ENCODE measurements around the gene TNFRSF4.

DNA sequence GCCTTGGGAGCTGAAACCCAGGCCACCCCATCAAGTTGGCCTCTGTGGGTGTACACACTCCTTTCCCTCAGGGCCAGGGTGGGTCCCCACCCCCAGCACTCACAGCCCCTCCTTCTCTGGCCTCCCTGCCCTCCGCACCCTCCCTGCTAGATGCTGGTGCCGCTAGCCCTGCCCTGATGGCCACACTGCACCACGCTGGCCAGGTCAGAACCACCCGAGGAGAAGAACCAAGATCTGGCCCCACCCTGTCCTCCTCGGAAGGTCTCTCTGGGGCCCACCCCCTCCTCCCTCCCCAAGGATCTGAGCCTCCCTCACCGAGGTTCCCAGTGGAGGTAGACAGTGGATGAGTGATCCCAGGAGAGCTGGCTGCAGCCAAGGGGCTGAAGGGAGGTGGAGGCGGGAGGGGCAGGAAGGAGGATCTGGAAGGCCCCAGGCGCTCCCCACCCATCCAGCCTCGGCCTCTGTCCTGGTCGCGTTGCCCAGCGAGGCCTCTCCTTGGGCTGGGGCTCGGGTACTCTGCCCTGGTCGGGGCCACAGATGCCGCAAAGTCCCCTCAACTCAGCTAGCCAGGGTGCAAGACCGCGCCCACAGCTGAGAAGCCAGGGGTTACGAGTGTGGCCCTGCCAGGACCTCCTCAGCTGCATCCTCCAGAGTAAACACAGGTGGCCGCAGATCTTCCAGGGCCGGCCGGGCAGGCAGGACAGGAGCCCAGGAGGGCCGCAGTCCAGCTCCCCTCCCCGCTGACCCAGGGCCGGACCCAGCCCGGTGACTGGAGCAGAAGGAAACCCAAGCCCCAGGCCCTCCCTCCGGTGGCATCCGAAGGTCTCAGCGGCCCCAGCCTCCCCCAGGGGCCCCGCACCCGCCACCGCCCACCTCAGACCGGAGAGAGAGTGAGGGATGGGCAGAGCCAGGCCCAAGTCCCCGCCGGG, 23.3 kb upstream of the TNFRSF4 start:
- TF ChIP-seq YY1 (IDR thresholded peaks at IDR 0.05; ENCODE audit: insufficient read depth, insufficient read length) (no peak), SUZ12 (IDR thresholded peaks at IDR 0.05; ENCODE audit: extremely low read depth, insufficient read depth, insufficient read length) (no peak)
